OCI-LY1 (cell line): ENCODE data around the gene ORMDL3.

ENCODE experiments used
- CTCF ChIP-seq: fragments of 200-600 bp; sonication (generic), shearing (Covaris generic); IDR thresholded peaks from 2 replicates; pipeline ENCODE4 v1.5.1; 2017; ENCODE audit warnings: mild to moderate bottlenecking, antibody characterized with exemption, low read length, moderate library complexity, mixed read lengths
- EZH2 ChIP-seq: fragments of 200-600 bp; sonication (generic), shearing (Covaris generic); IDR thresholded peaks from 2 replicates; pipeline ENCODE4 v1.8.0; 2017; ENCODE audit warnings: borderline replicate concordance, mixed run types, mild to moderate bottlenecking, antibody characterized with exemption, low read length, moderate library complexity, mixed read lengths

GRCh38 chr17:39962642-39963220 lies 35.3 kb upstream of the ORMDL3 start, which contains the start of gene GSDMA:
- no peak for TF ChIP-seq EZH2
- TF ChIP-seq CTCF, result no peak
